GM19467 (cell line): ENCODE results near the gene TOMM20L.

ENCODE experiments used
- ATAC-seq: cut with Tn5 transposase; IDR thresholded peaks from one replicate; pipeline ENCODE4 v1.9.1; 2021; ENCODE audit warnings: mild to moderate bottlenecking, moderate library complexity; ENCODE audit not compliant: unreplicated experiment

TOMM20L gene

GRCh38 chr14:58426670-58427280 lies 31.0 kb downstream of the TOMM20L start:
- ATAC-seq = peak; percentile 34

- ATAC-seq = peak; percentile 90
These were observed 31.8 kb downstream of the TOMM20L start, which contains the start of the genes KIAA0586 and TIMM9 for GRCh38 chr14:58427281-58428117. KIAA0586 (plus strand) TSS chr14:58427719; CDS start chr14:58428265, 546 bp downstream. TIMM9 (minus strand) TSS chr14:58427531; CDS start chr14:58411945, 15,586 bp downstream.

GRCh38 chr14:58428118-58428683 lies 32.5 kb downstream of the TOMM20L start:
- ATAC-seq = no peak

GRCh38 chr14:58430156-58430555 lies 34.4 kb downstream of the TOMM20L start:
- ATAC-seq = no peak

GRCh38 chr14:58439476-58439875 lies 43.7 kb downstream of the TOMM20L start:
- no peak for ATAC-seq

- no peak for ATAC-seq
These were observed 48.9 kb downstream of the TOMM20L start for GRCh38 chr14:58444627-58445026.

- ATAC-seq = no peak
These were observed 60.0 kb downstream of the TOMM20L start for GRCh38 chr14:58455593-58456265.
